Stimulated activated CD8-positive, alpha-beta memory T cell treated with anti-CD3 and anti-CD28 coated beads, Interleukin-7, amount 100 ng/mL, for 1 hour (primary cell): ENCODE measurements around the gene DOHH.

Experiments
- DNase-seq, 2 donors: peaks; one replicate each; pipeline ENCODE4 v3.0.0-alpha.2; 2020; ENCODE audit warnings: low read depth in 2 of 2

The DOHH gene, protein sequence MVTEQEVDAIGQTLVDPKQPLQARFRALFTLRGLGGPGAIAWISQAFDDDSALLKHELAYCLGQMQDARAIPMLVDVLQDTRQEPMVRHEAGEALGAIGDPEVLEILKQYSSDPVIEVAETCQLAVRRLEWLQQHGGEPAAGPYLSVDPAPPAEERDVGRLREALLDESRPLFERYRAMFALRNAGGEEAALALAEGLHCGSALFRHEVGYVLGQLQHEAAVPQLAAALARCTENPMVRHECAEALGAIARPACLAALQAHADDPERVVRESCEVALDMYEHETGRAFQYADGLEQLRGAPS

GRCh38 chr19:3500429-3501101, at the start of gene DOHH:
DOHH (minus strand) TSS chr19:3500674; CDS start chr19:3496814, 3,860 bp downstream.
- peak; percentile 87 to 91 for DNase-seq

- DNase-seq: no peak
Observed at GRCh38 chr19:3549816-3550215, 49.3 kb upstream of the DOHH start.

DNA sequence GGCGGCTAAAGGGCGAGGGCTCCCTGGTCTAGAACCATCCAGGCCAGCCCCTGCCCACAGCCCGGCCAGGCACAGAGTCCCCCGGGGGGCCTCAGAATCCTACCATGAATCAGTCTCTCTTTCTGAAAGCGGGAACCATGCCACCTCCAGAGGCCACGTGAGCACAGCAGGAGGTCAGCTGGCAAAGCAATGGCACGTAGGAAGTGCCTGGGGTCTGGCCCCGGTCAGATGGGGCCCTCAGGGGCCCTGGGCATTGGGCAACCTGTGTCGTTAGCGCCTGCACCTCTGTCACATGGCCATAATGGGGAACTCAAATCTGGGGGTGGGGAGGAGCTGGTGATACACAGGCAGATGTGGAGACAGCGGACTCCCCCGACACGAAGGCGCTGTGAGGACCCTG, 48.1 kb upstream of the DOHH start:
- no peak for DNase-seq

- DNase-seq: no peak
Observed at GRCh38 chr19:3547767-3548282, 47.4 kb upstream of the DOHH start.

- no peak for DNase-seq
Observed at GRCh38 chr19:3547301-3547731, 46.8 kb upstream of the DOHH start.

- DNase-seq: no peak
Observed at GRCh38 chr19:3546119-3546518, 45.6 kb upstream of the DOHH start.

- no peak for DNase-seq
Observed at GRCh38 chr19:3545669-3546034, 45.2 kb upstream of the DOHH start.

GRCh38 chr19:3544742-3545668, 44.5 kb upstream of the DOHH start:
- DNase-seq: peak; percentile 61 to 74

DNA sequence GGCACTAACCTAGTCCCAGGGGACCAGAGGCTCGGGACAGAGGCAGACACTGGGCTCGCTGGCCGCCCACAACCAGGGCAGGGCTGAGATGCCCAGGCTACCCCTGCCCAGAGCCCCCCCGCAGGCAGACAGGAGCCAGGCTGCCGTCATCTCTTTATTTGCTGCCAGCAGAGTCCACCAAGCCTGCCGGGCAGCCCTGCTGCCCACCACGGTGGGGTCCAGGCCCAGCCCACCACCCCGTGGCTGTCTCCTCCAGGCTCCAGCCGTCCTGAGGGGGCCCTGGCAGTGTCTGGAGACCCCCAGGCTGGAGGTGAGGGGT, 43.5 kb upstream of the DOHH start:
- DNase-seq: no peak

GRCh38 chr19:3543150-3544057, 42.9 kb upstream of the DOHH start:
- DNase-seq: no peak

GRCh38 chr19:3539756-3540118, 39.3 kb upstream of the DOHH start:
- DNase-seq: no peak

- DNase-seq: no peak
Observed at GRCh38 chr19:3538965-3539755, 38.7 kb upstream of the DOHH start, which contains the start of gene TEKTIP1. TEKTIP1 (plus strand) TSS chr19:3539174; CDS start chr19:3539178, 4 bp downstream.

DNA sequence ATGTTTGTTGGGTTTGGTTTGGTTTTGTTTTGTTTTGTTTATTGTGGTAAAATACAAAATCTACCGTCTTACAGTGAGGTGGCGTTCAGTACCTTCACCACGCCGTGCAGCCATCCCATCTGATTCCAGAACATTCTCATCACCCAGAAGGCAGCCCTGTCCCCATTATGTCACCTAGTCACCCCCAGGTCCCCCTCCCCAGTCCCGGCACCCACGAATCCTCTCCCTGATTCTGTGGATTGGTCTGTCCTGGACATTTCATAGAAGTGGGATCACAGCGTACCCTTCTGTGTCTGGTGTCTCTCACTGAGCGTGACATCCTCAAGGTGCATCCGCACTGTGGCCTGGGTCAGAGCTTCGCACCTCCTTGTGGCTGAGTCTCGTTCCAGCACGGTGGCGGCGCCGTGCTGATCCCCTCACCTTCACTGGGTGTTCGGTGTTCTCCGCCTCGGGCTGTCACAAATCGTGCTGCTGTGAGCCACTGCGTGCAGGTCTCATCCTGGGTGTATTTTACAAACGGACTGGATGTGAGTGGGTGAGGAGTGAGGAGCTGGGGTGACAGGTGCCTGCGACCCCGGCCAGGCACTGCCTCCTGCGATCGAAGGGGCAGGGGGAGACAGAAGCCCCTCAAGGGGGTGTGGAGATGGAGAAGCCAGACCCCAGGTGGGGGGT, 37.9 kb upstream of the DOHH start:
- no peak for DNase-seq

- no peak for DNase-seq
Observed at GRCh38 chr19:3537438-3538240, 37.2 kb upstream of the DOHH start.

GRCh38 chr19:3537101-3537437, 36.6 kb upstream of the DOHH start:
- no peak for DNase-seq

DNA sequence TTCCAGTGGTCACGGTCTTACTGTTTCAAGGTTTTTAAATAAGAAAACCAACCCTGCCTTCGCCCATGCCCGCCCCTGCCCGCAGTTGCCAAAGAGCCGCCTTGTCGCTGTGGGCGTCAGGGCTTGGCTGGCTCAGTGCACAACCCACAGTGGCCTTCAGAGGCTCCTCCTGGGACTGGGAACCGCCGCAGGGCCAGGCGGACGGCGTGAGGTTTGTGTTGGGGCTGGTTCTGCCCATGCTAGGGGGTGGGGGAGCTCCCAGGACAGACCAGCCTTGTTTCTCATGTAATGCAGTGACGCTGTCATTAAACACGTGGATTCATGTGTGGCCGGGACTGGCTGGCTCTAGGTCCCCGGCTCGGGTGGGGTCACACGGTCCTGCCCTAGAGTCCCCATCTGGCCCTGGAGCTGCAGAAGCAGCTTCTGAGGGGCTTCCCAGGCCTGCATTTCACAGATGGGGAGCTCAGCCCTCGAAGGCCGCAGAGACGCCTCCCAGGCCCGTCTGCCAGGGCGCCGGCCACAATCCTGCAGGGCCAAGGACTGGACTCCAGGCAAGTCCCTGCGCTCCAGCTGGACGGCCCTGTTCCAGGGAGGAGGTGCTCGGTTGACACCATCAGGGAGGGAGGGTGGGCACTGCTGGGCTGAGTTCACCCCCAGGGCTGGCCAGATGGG, 36.1 kb upstream of the DOHH start:
- DNase-seq: no peak

DNA sequence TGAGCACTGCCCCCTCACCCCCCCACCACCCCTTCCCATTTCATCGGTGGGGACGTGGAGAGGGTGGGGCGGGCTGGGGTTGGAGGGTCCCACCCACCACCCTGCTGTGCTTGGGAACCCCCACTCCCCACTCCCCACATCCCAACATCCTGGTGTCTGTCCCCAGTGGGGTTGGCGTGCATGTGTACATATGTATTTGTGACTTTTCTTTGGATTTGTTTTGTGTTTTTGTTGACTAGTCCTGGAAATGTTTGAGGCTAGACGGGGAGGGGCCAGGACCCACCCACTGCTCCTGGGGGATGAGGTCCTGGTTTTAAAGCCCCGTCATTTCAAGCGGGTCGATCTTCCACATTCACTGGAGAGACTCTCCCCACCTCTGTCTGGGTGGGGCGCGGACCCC, 35.5 kb upstream of the DOHH start:
- DNase-seq: no peak

- DNase-seq: no peak
Observed at GRCh38 chr19:3535563-3535965, 35.1 kb upstream of the DOHH start.

GRCh38 chr19:3535235-3535535, 34.7 kb upstream of the DOHH start:
- no peak for DNase-seq
